Measurements from ENCODE around the gene TMEM86A. TPM values are rescaled to one million over a fixed set of nuclear protein-coding genes. Genes with fewer than 3 reads are reported as not detected.

Gene TMEM86A
- total RNA-seq, 4 donors from 2014 or later, result 0.53 to 4.4 (median 1.9) TPM; not detected in 1

- H3K27ac ChIP-seq, result no peak overlapping the region
- no peaks in the 10 kb centered on the region for H3K36me3 ChIP-seq
- no peak for TF ChIP-seq CTCF (IDR thresholded peaks at IDR 0.05)
- no peak for TF ChIP-seq POLR2A (IDR thresholded peaks at IDR 0.05)
- no peak overlapping the region for H3K4me3 ChIP-seq
- no peak for DNase-seq
- H3K27me3 ChIP-seq, result no peaks in the 10 kb centered on the region
- H3K4me1 ChIP-seq, result peaks cover 0 to 5% (median 0%) of the 10 kb centered on the region in 4 donors
- no peaks in the 10 kb centered on the region for H3K9me3 ChIP-seq
Observed at GRCh38 chr11:18696638-18697225, 1.8 kb upstream of the TMEM86A start.

GRCh38 chr11:18697576-18697975 lies 1.0 kb upstream of the TMEM86A start:
- no peaks in the 10 kb centered on the region for H3K36me3 ChIP-seq
- no peak for TF ChIP-seq CTCF (IDR thresholded peaks at IDR 0.05)
- no peak for TF ChIP-seq POLR2A (IDR thresholded peaks at IDR 0.05)
- peak overlapping the region in 1 of 4 donors; percentile 86 for H3K27ac ChIP-seq
- peaks cover 0 to 5% (median 0%) of the 10 kb centered on the region in 4 donors for H3K4me1 ChIP-seq
- no peaks in the 10 kb centered on the region for H3K9me3 ChIP-seq
- DNase-seq, result no peak
- H3K27me3 ChIP-seq, result no peaks in the 10 kb centered on the region
- H3K4me3 ChIP-seq, result no peak overlapping the region

GRCh38 chr11:18699269-18699596 lies 654 bp downstream of the TMEM86A start:
- Histone ChIP-seq H3K27me3 (no peaks in the 10 kb centered on the region), H3K27ac (peak overlapping the region; percentile 76 to 86 (median 79)), H3K4me3 (peak overlapping the region; percentile 73 to 99 (median 80)), H3K4me1 (peaks cover 0 to 5% (median 0%) of the 10 kb centered on the region in 4 donors), H3K9me3 (no peaks in the 10 kb centered on the region), H3K36me3 (no peaks in the 10 kb centered on the region)
- no peak for DNase-seq
- TF ChIP-seq POLR2A (IDR thresholded peaks at IDR 0.05) (no peak), CTCF (IDR thresholded peaks at IDR 0.05) (no peak)

GRCh38 chr11:18699848-18700261 lies 1.3 kb downstream of the TMEM86A start:
- peak overlapping the region in 1 of 4 donors; percentile 80 for H3K4me3 ChIP-seq
- H3K9me3 ChIP-seq, result no peaks in the 10 kb centered on the region
- no peaks in the 10 kb centered on the region for H3K27me3 ChIP-seq
- H3K4me1 ChIP-seq, result peaks cover 0 to 6% (median 0%) of the 10 kb centered on the region in 4 donors
- H3K36me3 ChIP-seq, result no peaks in the 10 kb centered on the region
- TF ChIP-seq POLR2A (IDR thresholded peaks at IDR 0.05) (no peak), CTCF (IDR thresholded peaks at IDR 0.05) (no peak)
- no peak for DNase-seq
- peak overlapping the region in 1 of 4 donors; percentile 10 for H3K27ac ChIP-seq

- no peak overlapping the region for H3K4me3 ChIP-seq
- H3K9me3 ChIP-seq, result no peaks in the 10 kb centered on the region
- peaks cover 0 to 11% (median under 1%) of the 10 kb centered on the region in 4 donors for H3K4me1 ChIP-seq
- H3K36me3 ChIP-seq, result no peaks in the 10 kb centered on the region
- no peaks in the 10 kb centered on the region for H3K27me3 ChIP-seq
- no peak for DNase-seq
- peak overlapping the region in 1 of 4 donors; percentile 10 for H3K27ac ChIP-seq
- TF ChIP-seq POLR2A (IDR thresholded peaks at IDR 0.05) (no peak), CTCF (IDR thresholded peaks at IDR 0.05) (no peak)
Observed at GRCh38 chr11:18700375-18700774, 1.8 kb downstream of the TMEM86A start.

Data from Peyer's patch (tissue), 4 donors.